DOHH2 (cell line): ENCODE results near the gene ECEL1.

ENCODE experiments used
- EZH2phosphoT487 ChIP-seq: fragments of 200-600 bp; sonication (generic); IDR thresholded peaks from 2 replicates; pipeline ENCODE4 v1.6.1; 2017; ENCODE audit warnings: borderline replicate concordance, mild to moderate bottlenecking, antibody characterized with exemption, low read length, moderate library complexity, mixed read lengths
- TF ChIP-seq, protein P1 (sequence below): fragments of 200-600 bp; sonication (generic); IDR thresholded peaks from one replicate; pipeline ENCODE4 v1.5.1; 2014; ENCODE audit warnings: antibody characterized with exemption, mild to moderate bottlenecking, low read depth, low read length; ENCODE audit not compliant: poor library complexity, severe bottlenecking

DNA sequence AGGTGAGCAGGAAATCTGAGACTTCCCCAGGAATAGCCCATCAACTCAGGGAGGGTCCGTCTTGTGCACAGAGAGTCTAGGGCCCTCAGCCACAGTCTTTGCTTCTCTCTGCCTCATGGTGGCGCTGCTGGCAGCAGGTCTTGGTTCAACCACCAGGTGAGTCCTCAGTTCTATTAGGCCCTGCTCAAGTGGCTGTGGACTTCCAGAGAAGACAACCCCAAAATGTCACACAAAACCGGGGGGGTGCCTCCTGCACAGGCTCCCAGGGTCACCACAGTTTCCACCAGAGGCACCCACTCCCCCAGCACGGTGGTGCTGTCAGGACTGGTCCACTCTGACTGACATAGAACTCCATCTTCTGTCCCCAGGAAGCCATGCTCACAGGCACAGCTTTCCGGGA is 49.4 kb upstream of the ECEL1 start:
- TF ChIP-seq, protein P1, sequence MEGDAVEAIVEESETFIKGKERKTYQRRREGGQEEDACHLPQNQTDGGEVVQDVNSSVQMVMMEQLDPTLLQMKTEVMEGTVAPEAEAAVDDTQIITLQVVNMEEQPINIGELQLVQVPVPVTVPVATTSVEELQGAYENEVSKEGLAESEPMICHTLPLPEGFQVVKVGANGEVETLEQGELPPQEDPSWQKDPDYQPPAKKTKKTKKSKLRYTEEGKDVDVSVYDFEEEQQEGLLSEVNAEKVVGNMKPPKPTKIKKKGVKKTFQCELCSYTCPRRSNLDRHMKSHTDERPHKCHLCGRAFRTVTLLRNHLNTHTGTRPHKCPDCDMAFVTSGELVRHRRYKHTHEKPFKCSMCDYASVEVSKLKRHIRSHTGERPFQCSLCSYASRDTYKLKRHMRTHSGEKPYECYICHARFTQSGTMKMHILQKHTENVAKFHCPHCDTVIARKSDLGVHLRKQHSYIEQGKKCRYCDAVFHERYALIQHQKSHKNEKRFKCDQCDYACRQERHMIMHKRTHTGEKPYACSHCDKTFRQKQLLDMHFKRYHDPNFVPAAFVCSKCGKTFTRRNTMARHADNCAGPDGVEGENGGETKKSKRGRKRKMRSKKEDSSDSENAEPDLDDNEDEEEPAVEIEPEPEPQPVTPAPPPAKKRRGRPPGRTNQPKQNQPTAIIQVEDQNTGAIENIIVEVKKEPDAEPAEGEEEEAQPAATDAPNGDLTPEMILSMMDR: peak; percentile 89
- no peak for TF ChIP-seq EZH2phosphoT487
